Adrenal gland (tissue), 5 donors: ENCODE measurements around the gene CYBB.

ENCODE experiments used
- CTCF ChIP-seq, 6 experiments: fragments of 450-650 bp in 4 of 6; fragments of 200-600 bp in 2 of 6; sonication (generic) in 1 of 6; IDR thresholded peaks; 1 replicate in 5 of 6; 2 replicates in 1 of 6; pipeline versions ENCODE4 v1.5.1 to v1.8.0; 2016 to 2021; ENCODE audit warnings: antibody characterized with exemption in 6 of 6, mild to moderate bottlenecking in 2 of 6, moderate library complexity in 1 of 6
- POLR2A ChIP-seq, 2 donors: fragments of 450-650 bp; IDR thresholded peaks; one replicate each; pipeline ENCODE4 v1.6.1; 2017; ENCODE audit warnings: antibody characterized with exemption in 2 of 2, mild to moderate bottlenecking in 2 of 2, moderate library complexity in 1 of 2
- donor health status: DM: no; HTN: no; CAD: no.

GRCh38 chrX:37752281-37752680 is 27.6 kb upstream of the CYBB start:
- no peak for TF ChIP-seq CTCF (IDR thresholded peaks at IDR 0.05)
- no peak for TF ChIP-seq POLR2A (IDR thresholded peaks at IDR 0.05)
